RWPE1 (cell line): ENCODE measurements around the gene KCNG4.

Source experiments
- CTCF ChIA-PET: fragments of 350-600 bp; sonication (Branson Sonifier 250); formaldehyde crosslinking; extraction: SDS; loops from one replicate; lab custom pipeline; 2021; lab: Yijun Ruan, JAX
- POLR2A ChIA-PET: fragments of 400-600 bp; formaldehyde crosslinking; extraction: SDS; loops from one replicate; lab custom pipeline; 2020; ENCODE audit warnings: antibody characterized with exemption; ENCODE audit not compliant: low non-redundant PET; lab: Yijun Ruan, JAX
- DNase-seq: peaks from one replicate; pipeline ENCODE4 v3.0.0; 2012; ENCODE audit warnings: low spot score
- H3K27ac ChIP-seq: fragments of 450-650 bp; 2 replicates; pipeline ENCODE4 v1.5.1; 2017
- TF ChIP-seq, protein P1 (sequence below): fragments of 450-650 bp; conservative IDR thresholded peaks from 2 replicates; pipeline ENCODE4 v1.5.1; 2017; ENCODE audit warnings: low read depth, mild to moderate bottlenecking

Gene KCNG4

DNA sequence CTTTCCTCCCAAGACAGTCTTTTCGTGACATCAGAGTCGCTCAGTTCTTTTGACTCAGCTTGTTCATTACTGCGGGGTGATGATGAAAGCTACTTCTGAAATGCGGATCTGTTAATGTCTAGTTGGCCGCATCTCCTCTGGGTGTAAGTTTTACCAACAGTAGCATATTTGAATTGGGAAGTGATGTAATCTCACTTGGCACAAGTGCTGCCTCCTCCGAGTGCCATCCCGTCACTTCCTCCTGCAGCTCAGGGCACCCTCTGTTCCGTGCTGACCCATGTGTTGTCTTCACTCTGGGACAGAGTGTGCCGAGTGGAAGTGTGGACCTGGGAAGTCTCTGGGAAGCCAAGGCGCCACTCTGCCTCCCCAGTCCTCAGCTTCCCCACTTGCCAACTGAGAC, 40.0 kb downstream of the KCNG4 start:
- CTCF ChIA-PET = interaction anchor here (0.6 to 1.0 kb wide), 2 partner anchors 58 to 77 kb away, joined by 3 read pairs; no protein-coding TSS in a partner anchor
- POLR2A ChIA-PET = no interaction called here
- DNase-seq = no peak
- no peak overlapping the region for H3K27ac ChIP-seq
- TF ChIP-seq, protein P1, sequence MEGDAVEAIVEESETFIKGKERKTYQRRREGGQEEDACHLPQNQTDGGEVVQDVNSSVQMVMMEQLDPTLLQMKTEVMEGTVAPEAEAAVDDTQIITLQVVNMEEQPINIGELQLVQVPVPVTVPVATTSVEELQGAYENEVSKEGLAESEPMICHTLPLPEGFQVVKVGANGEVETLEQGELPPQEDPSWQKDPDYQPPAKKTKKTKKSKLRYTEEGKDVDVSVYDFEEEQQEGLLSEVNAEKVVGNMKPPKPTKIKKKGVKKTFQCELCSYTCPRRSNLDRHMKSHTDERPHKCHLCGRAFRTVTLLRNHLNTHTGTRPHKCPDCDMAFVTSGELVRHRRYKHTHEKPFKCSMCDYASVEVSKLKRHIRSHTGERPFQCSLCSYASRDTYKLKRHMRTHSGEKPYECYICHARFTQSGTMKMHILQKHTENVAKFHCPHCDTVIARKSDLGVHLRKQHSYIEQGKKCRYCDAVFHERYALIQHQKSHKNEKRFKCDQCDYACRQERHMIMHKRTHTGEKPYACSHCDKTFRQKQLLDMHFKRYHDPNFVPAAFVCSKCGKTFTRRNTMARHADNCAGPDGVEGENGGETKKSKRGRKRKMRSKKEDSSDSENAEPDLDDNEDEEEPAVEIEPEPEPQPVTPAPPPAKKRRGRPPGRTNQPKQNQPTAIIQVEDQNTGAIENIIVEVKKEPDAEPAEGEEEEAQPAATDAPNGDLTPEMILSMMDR = no peak

DNA sequence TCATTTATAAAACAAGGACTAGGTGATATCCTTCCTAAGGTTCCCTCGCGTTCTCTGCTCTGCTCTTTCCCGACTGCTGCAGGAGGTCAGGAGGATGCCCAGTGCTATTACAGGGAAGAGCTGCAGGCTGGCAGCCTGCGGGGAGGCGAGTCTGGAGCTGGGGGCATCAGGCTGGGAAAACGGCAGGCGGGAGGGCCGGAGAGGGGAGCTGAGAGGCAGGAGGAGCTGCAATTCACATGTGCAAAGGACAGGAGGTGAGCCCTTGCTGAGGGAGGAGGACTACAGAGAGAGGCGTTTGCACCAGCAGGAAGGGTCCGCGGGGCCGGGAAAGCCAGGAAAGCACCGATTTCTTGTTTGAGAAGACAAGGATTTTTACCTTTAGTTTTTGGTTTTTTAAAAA, 40.7 kb downstream of the KCNG4 start:
- no peak overlapping the region for H3K27ac ChIP-seq
- CTCF ChIA-PET = interaction anchor here (1.5 kb wide), 1 partner anchor 12 kb away, joined by 6 read pairs; no protein-coding TSS in a partner anchor
- POLR2A ChIA-PET = no interaction called here
- DNase-seq = no peak
- TF ChIP-seq, protein P1 = no peak

DNA sequence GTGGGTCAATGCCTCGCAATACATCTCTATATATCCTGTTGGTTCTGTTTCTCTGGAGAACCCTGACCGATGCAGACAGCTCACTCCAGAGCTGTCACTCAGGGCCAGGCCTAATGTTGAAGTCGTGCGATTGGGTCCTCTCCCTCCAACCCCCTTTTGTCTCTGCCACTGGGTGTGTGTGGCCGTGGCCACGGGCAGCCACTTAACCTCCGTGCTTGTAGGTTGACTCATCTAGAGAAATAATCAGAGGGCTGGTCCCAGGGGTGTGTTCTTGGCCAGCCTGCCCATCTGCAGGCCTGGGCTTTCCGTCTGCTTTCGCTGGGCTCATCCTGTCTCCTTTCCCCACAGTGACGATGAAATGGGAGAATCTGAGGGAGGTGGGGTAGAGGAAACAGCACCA, 41.4 kb downstream of the KCNG4 start:
- ChIA-PET POLR2A (no interaction called here), CTCF (interaction anchor here (1.5 kb wide), 1 partner anchor 11 kb away, joined by 6 read pairs; no protein-coding TSS in a partner anchor)
- TF ChIP-seq, protein P1 = no peak
- H3K27ac ChIP-seq = no peak overlapping the region
- DNase-seq = peak; percentile 31

DNA sequence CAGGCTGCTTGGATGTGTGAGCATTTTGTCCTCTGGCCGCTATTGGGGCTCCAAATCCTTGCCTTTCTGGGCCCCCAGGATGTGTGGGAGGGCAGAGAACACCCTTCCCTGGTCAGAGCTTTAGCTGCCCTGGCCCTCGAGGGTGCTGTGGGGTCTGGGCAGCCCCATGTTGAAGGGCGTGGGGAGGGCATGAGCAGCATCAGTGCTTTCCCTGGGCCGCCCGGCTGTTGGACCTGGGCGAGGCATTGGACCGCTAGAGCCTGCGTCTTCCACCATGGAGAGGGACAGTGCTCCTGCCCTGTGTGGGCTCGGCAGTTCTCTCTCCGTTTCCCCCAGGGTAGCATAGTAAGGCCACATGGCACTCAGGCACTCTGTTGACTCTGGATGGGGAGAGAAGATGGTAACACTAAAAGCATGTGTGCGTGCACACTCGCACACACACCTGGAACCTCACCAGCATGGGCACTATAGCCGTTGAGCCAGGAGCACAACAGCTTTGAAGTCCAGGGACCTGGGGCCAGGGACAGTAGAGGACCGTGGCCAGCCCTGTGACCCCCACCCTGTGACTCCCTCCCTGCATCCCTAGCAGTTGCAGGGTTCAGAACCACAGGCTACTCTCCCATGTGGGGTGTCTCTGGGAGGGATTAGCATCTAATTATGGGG, 42.2 kb downstream of the KCNG4 start:
- CTCF ChIA-PET = interaction anchor here (2.8 kb wide), 1 partner anchor 11 kb away, joined by 15 read pairs; the partner anchor contains the start of gene TAF1C
- no peak overlapping the region for H3K27ac ChIP-seq
- no peak for DNase-seq
- POLR2A ChIA-PET = no interaction called here
- TF ChIP-seq, protein P1 = no peak

DNA sequence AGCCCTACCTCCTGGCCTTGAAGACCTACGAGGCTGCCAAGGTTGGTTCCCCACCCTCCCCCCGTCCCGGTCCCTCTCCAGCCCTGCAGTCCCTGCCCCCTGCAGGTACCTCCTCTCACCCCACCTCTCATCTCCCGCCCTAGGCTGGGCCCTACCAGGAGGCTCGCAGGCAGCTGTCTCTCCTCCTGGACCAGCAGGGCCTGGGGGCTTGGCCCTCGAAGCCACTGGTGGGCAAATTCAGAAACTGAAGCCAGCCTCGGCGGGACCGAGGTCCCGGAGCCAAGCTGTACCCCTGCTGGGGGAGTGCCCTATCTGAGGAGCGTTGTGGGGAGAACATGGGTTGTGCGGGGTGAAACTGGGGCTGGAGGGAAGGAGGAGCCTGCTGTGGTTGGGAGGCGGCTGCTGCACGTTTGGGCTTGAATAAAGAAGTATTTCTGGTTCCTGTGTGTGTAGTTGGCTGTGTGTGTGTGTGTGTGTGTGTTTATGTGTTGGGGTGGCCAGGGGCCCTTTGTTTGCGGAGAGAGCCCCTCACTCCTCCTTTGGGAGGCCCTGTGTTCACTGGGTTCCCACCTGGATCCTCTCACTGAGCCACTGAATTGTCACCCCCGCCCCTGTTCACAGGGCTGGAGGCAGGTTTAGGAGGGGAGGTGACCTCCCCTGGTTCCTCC, 43.0 kb downstream of the KCNG4 start:
- TF ChIP-seq, protein P1 = no peak
- ChIA-PET POLR2A (no interaction called here), CTCF (interaction anchor here (0.7 to 2.8 kb wide), 2 partner anchors 10 to 287 kb away, joined by 3 to 15 read pairs; partner anchors contain the start of gene TAF1C)
- H3K27ac ChIP-seq = peak overlapping the region; percentile 6; the same call in 1 of the 2 replicates
- peak; percentile 62 for DNase-seq

DNA sequence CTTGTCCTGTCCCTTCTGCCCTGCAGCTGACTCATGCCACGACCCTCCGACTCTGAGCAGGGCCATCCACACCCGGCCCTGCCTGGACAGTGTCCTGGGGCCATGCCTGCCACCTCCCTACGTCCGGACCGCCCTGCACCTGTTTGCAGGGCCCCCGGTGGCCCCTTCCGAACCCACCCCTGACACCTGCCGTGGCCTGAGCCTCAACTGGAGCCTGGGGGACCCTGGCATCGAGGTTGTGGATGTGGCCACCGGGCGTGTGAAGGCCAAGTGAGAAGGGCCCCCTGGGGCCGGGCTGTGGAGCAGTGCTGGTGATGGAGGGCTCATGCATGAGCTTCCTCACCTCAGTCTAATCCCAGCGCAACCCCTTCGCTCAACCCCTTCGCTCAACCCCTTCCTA, 43.7 kb downstream of the KCNG4 start:
- TF ChIP-seq, protein P1 = no peak
- ChIA-PET CTCF (interaction anchor here (0.6 to 2.8 kb wide), 3 partner anchors 9 to 288 kb away, joined by 3 to 15 read pairs (median 3); partner anchors contain the start of gene TAF1C), POLR2A (no interaction called here)
- no peak overlapping the region for H3K27ac ChIP-seq
- no peak for DNase-seq
